ENCODE results near the gene CD40.

DNA sequence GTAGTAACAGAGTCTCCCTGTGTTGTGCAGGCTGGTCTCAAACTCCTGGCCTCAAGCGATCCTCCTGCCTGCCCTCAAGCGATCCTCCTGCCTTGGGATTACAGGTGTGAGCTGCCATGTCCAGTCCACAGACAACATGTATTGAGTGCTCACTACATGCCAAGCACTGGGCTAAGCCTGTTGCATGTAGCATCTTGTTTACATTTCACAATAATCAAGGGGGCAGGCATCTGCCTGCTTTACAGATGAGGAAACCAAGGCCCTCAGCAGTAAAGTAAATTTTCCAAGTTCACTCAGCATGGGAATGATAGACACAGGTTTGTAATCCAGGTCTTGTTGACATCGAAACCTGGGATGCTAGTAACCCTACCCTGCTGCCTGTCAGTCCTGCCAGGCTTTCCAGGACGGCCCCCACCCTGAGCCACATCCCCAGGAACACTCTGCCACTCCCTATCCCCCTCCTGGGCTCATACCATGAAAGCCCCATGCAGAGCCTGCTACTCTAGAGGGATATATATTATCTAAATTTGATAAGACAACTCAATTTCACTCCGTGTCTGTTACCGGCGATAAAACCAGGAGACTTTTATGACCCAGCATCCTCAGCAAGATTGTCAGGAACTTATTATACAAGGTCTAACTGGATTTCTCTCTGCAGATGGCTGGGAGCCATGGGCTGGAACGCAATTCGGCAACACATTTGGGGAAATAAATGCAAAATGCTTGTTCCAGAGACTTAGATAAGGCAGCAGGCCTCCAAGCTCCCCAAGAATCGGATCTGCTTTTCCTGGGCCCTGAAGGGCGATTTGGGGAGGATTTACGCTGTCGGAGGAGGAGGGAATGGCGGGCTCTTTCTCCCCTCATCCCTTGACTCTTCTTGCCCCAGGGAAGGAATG is 30.4 kb downstream of the CD40 start:
- no peak for TF ChIP-seq POLR2A (IDR thresholded peaks at IDR 0.05; ENCODE audit: low read length)
- TF ChIP-seq GATA1 (IDR thresholded peaks at IDR 0.05; ENCODE audit: low read depth, low read length) = no peak
